MM.1S (cell line): ENCODE results near the gene MARK3.

Experiments used
- CTCF ChIP-seq: fragments of 300-600 bp; sonication (generic); IDR thresholded peaks from 2 replicates; pipeline ENCODE4 v1.5.1; 2016; ENCODE audit warnings: antibody characterized with exemption, low read length, mixed read lengths
- EZH2 ChIP-seq: fragments of 300-600 bp; sonication (generic); optimal IDR thresholded peaks from 2 replicates; pipeline ENCODE3; 2017; ENCODE audit warnings: low read depth, mild to moderate bottlenecking, antibody characterized with exemption, low read length, mixed read lengths

- TF ChIP-seq CTCF (no peak), EZH2 (no peak)
Measured at GRCh38 chr14:103343164-103343879, 41.9 kb upstream of the MARK3 start.
